ENCODE measurements around the gene COL23A1.

COL23A1 gene

GRCh38 chr5:178551468-178551867 lies 38.7 kb downstream of the COL23A1 start:
- DNase-seq, result no peak

GRCh38 chr5:178551059-178551458 lies 39.1 kb downstream of the COL23A1 start:
- no peak for DNase-seq

- DNase-seq, result no peak
Measured at GRCh38 chr5:178548746-178549145, 41.4 kb downstream of the COL23A1 start.

- no peak for DNase-seq
Measured at GRCh38 chr5:178547753-178548415, 42.3 kb downstream of the COL23A1 start.

GRCh38 chr5:178547052-178547666 lies 43.0 kb downstream of the COL23A1 start:
- DNase-seq, result no peak

- DNase-seq, result no peak
Measured at GRCh38 chr5:178546675-178547033, 43.5 kb downstream of the COL23A1 start.

GRCh38 chr5:178545941-178546674 lies 44.1 kb downstream of the COL23A1 start:
- no peak for DNase-seq

- no peak for DNase-seq
Measured at GRCh38 chr5:178545176-178545575, 45.0 kb downstream of the COL23A1 start.

- DNase-seq, result no peak
Measured at GRCh38 chr5:178544166-178544834, 45.9 kb downstream of the COL23A1 start.

- no peak for DNase-seq
Measured at GRCh38 chr5:178542455-178542854, 47.7 kb downstream of the COL23A1 start.

- DNase-seq, result no peak
Measured at GRCh38 chr5:178540526-178540925, 49.7 kb downstream of the COL23A1 start.

- DNase-seq, result no peak
Measured at GRCh38 chr5:178538741-178539229, 51.4 kb downstream of the COL23A1 start.

- no peak for DNase-seq
Measured at GRCh38 chr5:178537467-178538371, 52.5 kb downstream of the COL23A1 start.

GRCh38 chr5:178536541-178537466 lies 53.4 kb downstream of the COL23A1 start:
- no peak for DNase-seq

- no peak for DNase-seq
Measured at GRCh38 chr5:178535299-178536175, 54.7 kb downstream of the COL23A1 start.

- DNase-seq, result no peak
Measured at GRCh38 chr5:178533136-178533535, 57.1 kb downstream of the COL23A1 start.

- DNase-seq, result no peak
Measured at GRCh38 chr5:178532666-178533065, 57.5 kb downstream of the COL23A1 start.

- DNase-seq, result no peak
Measured at GRCh38 chr5:178532236-178532635, 58.0 kb downstream of the COL23A1 start.

GRCh38 chr5:178531786-178532185 lies 58.4 kb downstream of the COL23A1 start:
- no peak for DNase-seq

GRCh38 chr5:178530526-178530925 lies 59.7 kb downstream of the COL23A1 start:
- no peak for DNase-seq
